RPMI8226 (cell line): ENCODE data around the gene ASPSCR1.

Experiments
- DNase-seq: peaks from one replicate; pipeline ENCODE4 v3.0.0-alpha.2; 2015

The ASPSCR1 gene

DNA sequence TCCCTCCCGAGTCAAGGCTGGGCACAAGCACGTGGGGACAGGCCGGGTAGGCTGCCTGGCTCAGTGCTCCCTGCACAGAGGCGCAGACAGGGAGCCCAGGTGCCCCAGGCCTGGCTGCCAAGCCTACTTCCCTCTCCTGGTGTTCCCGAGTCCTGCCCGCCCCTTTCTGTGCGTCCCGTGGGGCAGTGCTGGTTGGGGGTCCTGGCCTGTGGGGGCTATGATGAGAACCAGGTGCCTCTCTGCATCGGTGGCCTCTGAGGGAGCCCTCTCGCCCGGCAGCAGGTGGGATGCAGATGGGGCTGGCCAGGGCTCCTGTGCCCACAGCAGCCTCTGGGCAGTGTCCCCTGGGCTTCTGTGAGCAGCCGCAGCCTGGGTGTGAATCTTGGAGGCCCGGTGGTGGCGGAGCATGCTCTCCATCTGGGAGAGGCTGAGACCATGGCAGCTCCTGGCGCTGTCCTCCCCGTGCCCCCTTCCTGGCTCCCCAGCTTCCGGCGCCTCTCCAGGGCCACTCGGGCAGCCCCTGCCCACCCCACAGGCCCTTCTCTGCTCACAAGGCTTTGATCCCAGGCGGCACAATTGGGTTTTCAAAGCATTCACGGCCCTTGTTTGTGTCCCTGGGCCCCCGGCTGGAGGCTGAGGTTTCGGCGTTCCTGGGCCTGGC is 38.0 kb downstream of the ASPSCR1 start:
- no peak for DNase-seq

DNA sequence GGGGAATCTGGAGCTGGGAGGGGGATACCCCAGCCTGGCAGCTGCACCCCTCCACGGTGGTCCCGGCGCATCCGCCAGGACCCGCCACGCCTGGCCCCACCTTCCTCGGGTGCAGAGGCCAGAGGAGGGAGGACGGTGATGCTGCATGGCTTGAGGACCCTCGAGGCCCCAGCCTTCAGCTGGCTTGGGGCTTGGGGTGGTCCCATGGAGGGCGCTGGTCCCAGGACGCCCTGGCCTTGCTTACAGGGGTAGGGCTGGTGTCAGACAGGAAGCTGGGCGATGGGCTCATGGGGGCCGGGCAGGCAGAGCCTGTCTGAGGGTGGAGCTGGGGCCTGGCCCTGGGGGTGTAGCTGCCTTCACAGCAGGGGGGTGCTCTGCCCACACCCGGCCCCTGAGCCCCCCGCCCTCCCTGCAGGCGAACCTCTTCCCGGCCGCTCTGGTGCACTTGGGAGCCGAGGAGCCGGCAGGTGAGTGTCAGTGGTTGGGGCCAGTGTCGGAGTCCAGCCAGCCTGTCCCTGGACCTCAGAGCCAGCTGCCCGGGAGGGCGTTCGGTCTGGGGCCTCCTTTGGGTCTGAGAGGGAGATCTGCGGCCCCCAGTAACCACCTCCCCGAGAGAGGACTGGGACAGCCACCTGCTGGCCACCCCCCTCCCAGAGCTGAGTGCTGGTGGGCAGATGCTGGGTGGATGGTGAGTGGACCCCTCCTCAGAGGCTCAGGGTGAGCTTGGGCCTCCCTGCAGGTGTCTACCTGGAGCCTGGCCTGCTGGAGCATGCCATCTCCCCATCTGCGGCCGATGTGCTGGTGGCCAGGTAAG is 38.8 kb downstream of the ASPSCR1 start:
- no peak for DNase-seq

DNA sequence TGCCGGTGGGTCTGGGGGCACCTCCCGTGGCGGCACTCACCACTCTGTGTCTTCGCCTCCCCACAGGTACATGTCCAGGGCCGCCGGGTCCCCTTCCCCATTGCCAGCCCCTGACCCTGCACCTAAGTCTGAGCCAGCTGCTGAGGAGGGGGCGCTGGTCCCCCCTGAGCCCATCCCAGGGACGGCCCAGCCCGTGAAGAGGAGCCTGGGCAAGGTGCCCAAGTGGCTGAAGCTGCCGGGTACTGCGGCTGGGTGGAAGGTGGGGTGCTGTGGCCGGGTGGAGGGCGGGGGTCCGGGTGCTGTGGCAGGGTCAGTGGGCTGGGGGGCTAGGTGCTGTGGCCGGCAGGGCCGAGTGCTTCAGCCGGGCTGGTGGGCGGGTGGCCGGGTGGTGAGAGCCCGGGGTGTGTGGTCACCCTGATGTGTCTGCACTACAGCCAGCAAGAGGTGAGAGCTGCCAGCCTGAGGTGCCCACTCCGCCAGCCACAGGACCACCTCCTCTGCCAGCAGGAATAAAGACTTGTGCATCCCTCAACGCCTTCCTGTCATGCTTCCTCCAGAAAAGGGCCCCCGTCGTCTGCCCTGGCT is 39.5 kb downstream of the ASPSCR1 start:
- DNase-seq: no peak

DNA sequence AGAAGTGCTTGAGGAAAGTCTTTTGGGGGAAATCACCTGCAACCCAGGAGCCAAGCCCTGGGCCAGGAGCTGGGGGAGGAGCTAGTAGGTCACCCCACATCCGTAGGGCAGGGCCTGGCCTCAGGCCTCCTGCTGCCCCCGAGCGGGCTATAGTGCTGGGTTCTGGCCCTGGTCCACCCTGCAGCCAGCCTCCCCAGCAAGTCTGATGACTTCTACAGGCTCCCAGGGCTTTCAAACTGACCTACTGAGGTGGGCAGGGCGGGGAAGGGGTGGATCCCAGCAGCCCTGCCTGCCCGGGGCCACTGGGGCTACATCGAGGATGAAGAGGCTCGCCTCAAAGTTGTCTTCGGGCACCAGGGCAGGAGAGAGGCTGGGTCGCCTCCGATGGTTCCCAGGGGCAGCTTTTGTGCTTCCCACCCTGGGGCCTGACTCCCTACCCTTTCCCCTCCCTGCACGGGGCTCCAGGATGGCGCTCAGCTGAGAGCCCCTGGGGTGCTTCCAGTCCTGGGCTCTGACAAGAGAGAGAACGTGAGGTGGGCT is 40.3 kb downstream of the ASPSCR1 start:
- DNase-seq: no peak

DNA sequence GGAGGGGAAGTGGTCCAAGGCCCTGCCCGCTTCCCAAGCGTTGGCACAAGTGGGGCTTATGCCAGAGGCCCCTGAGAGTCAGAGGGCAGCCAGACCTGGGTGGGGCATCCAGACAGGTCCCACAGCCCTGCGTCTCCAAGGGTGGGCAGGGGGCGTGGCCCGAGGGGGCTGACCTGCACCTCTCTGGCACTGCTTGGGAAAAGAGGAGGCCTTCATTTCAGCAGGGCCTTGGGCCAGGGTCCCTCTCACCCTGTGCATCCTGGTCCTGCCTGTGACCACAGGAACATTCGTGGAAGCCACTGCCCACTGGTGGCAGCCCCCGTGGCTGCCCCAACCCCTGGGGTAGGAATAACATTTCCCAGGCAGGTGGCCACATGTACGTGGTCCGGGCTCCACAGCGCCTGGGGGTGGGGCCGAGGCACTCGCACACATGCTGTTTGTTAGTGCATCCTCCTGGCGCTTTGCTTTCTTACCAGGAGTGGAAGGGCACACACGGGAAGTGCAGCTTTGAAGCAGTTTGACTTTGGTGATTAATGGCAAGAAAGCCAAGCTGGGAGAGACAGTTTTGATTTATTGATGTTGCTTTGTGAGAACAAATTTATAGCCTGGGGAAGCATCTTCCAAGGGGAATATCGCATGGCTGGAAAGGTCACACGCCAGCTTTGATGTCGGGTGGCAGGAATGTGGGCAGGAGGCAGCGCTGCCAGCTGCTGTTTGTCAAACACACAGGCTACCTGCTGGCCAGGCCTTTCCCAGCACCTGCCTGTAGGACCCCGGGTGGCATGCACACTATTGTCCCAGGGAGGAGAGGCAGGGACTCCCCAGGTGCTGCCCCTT is 40.9 kb downstream of the ASPSCR1 start:
- no peak for DNase-seq

DNA sequence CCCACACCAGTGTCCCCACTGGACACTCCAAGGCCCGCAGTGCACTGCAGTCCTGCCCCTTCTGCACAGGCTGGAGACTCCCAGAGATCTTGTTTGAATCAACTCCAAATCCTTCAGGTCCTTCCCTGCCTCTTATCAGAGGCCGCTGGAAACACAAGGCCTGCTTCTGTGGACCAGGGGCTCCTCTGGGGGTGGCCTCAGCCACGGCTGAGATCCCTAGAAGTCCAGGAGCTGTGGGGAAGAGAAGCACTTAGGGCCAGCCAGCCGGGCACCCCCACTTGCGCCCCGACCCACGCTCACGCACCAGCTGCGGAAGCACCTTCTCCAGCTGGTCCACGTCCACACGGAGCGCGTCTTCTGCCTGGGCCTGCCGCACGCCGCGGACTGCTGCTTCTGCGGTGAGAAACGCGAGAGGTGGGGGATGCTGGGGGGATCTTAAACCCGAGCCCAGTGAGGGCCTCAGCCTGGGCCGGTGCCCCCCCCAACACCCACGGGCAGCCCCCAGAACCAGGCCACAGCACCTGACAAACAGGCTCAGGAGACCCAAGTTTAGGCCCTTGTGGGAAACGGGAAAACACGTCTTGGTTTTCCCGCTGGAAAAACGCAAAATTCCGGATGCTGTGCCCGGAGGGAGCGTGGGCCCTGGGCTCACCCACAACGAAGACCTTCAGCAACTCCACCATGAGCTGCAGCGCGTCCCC is 41.7 kb downstream of the ASPSCR1 start:
- DNase-seq: no peak

DNA sequence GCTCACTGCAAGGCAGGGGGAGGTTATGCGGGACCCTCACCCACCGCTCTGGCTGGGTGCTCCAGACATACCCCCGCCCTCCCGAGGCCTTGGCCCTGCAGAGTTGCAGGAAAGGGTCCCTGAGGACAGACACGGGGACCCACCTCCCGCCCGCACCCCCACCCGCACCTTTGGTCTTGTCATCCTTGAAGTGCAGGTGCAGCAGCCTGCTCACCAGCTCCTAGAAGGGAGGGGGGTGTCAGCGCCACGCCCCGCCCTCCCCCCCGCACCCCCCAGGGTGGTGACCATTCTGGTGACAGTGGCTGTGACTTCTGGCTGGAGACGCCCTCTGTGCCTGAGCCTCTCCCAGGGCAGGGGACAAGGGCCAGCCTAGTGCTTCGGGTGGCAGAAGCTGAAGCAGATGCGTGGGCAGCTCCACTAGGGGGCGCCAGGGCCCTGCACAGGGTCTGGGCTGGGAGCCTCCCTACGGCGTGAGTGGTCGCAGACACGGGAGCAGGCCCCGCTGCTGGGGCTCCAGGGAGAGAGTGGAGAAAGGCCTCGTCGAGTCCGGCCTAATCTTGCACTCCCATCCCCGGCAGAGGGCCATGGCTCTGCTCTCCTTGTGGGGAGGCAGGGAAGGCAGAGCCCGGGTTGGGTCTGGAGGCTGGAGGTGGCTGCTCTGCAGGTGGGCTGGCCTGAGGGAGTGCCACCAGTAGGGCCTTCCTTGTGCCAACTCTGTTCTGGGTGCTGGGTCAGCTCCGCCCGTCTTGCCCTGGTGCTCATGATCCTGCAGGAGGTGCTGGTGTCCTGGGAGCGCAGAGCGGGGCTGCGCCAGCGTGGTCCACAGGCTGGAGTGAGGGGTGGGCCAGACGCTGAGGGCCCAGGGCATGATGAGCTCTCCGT is 42.5 kb downstream of the ASPSCR1 start:
- DNase-seq: peak; percentile 65

DNA sequence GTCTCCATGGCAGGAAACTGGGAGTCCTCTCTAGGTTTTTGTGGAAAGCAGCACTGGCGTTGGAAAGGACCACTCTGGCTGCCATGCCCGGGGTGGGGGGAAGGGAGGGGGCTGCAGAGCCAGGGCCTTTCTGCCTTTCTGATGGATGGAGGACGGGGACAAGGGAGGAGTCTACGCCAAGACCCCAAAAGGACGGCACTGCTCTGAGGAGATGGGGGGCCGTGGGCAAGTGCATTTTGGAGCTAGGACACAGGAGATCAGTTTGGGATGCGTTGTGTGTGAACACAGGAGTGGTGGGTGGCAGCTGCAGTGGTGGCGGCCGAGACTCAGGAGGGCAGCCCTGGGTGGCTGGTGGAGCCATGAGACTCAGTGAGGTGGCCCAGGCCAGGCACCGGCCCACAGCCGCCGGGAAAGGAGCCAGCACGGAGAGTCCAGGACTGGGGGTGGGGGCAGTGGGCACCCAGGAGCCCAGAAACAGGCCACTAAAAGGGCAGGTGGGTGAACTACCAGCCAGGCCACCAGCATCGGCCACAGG is 43.2 kb downstream of the ASPSCR1 start:
- DNase-seq: no peak

DNA sequence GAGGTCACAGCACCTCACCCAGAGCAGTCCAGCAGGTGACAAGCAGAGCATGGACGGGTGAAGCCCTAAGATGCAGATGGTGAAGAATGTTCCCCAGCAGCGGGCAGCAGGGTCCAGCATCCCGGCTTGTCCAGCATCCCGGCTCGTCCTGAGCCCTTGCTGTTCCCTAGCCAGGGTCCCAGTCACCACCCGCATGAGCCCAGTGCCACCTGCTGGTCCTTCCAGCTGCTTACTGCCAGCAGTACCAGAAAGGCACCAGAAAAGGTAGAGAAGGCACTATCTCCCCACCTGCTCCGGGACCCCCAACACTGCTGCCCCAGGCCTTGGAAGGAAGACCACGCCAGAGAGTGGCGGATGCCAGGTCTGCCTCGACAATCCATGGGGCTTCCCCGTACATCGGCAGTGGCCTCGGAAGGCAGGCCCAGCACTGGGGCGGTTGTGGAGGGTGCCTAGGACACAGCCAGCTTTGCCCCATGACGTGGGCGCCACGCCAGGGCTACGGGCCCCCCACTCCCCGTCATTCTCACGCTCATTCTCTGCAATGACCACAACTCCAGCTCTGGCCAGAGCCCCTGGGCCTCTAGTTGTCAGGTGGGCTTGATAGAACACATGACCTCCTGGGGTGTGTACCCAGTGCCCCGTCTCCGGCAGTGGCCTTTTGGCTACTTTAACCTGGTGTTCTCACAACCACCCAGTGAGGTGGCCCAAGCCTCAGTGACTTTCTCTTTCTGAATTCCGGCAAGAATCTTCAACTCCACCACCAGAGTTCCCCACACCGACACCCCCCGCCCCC is 43.9 kb downstream of the ASPSCR1 start:
- peak; percentile 76 for DNase-seq

DNA sequence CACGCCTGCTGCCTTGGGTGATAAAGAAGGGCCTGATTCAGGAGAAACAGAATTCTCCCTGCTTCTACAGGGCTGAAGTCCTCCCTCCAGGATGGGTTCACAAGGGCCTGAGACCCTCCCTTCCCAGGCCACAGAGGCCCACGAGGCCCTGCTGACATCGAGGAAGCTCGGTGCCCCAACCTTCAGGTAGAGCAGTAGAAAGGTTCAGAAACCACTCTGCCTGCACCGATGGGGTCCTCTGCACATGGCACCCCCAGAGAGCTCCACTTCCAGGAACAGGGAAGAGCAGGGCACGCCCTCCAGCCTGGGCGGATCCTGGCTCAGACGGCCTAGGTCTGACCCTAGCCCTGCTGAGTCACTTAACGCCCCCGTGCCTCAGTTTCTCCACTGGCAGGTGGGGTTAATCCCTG is 44.5 kb downstream of the ASPSCR1 start:
- DNase-seq: peak; percentile 24

DNA sequence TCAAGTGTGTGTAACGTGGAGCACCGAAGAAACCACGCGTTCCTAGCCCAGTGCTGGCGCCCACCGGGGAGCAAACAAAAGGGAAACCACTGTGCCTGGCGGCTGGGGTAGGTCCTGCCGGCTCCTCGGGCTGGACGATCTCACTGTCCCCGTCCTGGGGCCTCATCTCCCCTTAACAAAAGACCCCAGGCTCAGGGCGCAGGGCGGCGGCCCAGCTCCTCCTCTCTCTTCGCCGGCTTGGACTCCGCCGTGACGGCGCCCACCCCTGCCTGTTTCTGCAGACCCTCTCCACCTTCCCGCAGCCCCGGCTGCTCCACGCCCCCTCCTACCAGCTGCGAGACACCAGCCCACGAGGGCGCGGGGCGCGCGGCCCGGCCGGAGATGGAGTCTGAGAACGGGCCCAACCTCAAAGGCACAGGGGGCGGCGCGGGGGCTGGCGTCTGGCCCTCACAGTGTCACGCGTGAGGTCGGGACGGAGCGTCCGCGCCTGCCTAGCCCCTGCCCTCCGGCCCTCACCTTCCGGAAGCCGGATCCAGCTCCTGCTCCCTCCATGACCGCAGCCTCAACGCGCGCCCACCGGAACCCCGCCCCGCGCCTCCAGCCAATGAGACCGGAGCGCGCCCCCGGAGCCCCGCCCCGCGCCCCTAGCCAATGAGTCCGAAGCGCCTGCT is 45.0 kb downstream of the ASPSCR1 start, which contains the start of gene CENPX:
Gene CENPX (minus strand): TSS at position 569 of the 671 bp plus-strand sequence. CDS start 17 bp downstream, at position 552.
- peak; percentile 44 for DNase-seq

DNA sequence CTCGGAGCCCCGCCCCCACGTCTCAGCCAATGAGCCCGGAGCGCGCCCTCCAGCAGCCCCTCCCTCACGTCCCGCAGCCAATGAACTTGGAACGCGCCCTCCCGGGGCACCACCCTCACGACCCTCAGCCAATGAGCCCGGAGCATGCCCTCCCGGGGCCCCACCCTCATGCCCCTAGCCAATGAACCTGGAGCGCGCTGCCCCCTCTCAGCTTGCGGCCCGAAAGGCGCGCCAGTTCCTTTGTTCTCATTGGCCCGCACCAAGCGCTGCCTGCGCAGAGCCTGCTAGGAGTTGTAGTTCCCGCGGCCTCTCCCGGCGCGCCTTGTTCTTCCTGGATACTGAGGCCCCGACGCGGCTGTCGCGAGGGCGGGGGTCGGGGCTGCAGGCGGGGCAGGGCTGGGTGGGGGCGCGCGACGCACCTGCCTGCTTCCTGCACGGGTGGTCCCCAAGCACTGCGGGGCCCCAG is 45.6 kb downstream of the ASPSCR1 start, which contains the start of gene LRRC45:
Gene LRRC45 (plus strand): TSS at position 325 of the 466 bp plus-strand sequence. CDS start 339 bp downstream, outside the sequence.
- peak; percentile 99 for DNase-seq

DNA sequence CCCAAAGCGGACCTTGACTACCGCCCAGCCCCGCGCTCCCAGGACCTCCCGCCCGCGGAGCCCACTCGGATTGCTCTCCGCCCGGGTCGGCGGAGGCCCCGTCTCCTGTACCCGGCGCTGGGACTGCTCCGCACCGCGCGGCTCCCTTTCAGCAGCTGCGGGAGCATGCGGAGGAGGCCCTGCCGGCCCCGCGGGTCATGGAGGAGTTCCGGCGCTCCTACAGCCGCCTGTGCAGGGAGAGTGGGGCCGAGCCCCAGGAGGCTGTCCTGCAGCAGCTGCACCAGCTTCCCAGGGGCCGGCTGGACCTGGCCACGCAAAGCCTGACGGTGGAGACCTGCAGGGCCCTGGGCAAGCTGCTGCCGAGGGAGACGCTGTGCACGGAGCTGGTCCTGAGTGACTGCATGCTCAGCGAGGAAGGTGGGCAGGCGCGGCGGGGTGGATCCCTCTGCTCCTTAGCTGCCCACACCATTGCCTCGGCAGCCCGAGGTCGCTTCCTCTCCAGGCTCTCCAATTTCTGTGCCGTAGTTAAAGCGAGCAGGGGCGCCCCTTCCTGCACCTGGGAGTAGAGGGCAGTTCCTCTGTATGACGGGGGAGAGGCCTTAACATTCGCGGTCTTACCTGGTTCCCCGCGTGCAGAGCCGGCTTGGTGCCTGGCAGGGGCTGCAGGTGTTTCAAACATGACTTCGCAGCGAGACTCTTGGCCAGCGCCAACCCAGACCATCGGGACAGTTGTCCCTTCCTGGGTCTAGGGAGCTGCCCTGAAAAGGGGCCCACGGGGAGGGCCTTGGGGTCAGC is 46.2 kb downstream of the ASPSCR1 start:
- peak; percentile 61 for DNase-seq

DNA sequence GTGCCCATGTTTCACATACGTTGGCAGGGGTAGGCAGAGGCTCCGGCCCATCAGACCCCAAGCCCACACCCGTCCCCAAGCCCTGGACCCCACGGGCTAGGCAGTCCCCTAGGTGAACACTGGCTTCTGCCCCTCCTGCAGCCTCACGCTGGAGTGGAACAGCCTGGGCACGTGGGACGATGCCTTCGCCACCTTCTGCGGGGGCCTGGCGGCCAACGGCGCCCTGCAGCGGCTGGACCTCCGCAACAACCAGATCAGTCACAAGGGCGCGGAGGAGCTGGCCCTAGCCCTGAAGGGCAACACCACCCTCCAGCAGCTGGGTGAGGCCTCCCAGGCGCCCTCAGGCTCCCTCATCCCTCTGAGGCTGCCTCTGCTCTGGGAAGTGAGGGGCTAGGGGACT is 47.4 kb downstream of the ASPSCR1 start:
- DNase-seq: no peak

DNA sequence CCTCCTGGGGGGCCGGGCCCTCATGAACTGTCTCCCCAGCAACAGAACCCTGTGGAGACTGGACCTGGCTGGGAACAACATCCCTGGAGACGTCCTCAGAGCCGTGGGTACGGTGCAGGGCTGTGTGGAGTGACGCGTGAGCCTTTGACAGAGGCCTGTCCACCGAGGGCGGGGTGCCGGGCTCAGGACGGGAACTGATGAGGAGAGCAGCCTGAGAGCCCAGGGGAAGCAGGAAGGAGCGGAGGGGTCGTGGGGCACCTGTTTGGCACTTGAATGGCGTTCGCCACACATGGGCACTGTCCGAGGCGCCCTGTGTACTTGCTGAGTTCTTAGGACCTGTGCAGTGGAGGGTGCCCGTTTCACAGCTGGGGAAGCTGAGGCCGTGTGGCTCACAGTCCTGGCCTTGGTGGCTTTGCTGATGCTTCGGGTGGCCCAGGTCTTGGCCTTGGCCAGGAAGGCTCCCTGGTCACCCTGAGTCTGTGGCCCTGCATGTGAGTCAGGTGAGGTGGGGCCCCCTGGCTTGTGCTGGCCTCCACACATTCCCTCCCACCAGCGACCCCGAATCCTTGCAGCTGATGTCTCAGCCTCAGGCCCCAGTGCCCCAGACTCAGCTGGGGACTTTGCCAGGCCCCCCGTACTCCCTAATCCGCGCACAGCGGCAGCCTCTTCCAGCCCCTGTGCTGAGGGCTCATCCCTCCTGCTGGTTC is 48.1 kb downstream of the ASPSCR1 start:
- no peak for DNase-seq

DNA sequence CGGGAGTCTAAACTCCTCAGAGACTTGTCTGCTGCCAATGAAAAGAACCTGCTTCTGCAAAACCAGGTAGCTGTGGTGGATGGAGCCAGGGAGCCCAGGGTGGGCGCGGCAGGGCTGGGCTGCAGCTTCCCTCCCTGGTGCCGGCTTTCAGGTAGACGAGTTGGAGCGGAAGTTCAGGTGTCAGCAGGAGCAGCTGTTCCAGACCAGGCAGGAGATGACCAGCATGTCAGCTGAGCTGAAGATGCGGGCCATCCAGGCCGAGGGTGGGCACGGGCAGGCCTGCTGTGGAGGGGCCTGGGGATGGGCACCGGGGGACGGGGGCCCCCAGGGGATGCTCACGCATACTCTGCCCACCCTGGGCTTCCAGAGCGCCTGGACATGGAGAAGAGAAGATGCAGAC is 50.8 kb downstream of the ASPSCR1 start:
- no peak for DNase-seq

DNA sequence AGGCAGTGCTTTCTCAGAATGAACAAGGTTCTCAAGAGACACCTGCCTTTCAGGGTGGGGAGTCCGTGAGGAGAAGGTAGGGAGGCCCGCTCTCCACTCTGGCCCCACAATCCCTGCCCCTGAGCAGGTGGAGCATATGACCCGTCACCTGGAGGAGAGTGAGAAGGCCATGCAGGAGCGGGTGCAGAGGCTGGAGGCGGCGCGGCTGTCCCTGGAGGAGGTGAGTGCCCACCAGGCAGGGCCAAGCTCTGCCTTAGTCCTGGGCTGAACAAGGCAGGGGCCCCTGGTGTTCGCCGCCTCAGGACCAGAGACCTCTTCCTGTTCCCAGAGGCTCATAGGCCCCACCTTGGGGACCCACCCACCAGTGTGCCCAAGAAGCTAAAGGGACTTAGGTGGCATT is 51.5 kb downstream of the ASPSCR1 start:
- DNase-seq: no peak
